Mesodermal cell (in vitro differentiated cells): ENCODE data around the gene FAM186B.
"Not testable (repeated sequence)": the region's sequence is repeated elsewhere in the genome, so short reads cannot be mapped to it uniquely, and the experiment has no call there.

ENCODE experiments used
- H3K27ac ChIP-seq: 2 replicates; pipeline ENCODE4 v1.7.0; 2013; ENCODE audit warnings: mild to moderate bottlenecking, low read depth, low read length, moderate library complexity; ENCODE audit not compliant: severe bottlenecking
- H3K36me3 ChIP-seq: 2 replicates; pipeline ENCODE4 v1.7.1; 2013; ENCODE audit warnings: mild to moderate bottlenecking, low read length, moderate library complexity; ENCODE audit not compliant: control insufficient read depth, insufficient read depth
- H3K4me1 ChIP-seq: one replicate; pipeline ENCODE4 v1.7.1; 2013; ENCODE audit warnings: mild to moderate bottlenecking, low read length; ENCODE audit not compliant: insufficient read depth, control insufficient read depth, poor library complexity, severe bottlenecking
- H3K4me3 ChIP-seq: 2 replicates; pipeline ENCODE4 v1.7.0; 2013; ENCODE audit warnings: low read length, control low read depth, mild to moderate bottlenecking; ENCODE audit not compliant: insufficient read depth, poor library complexity, severe bottlenecking; ENCODE audit errors: extremely low read depth
- H3K9me3 ChIP-seq: 2 replicates; pipeline ENCODE4 v1.7.1; 2013; ENCODE audit warnings: mild to moderate bottlenecking, low read length, moderate library complexity; ENCODE audit not compliant: control insufficient read depth
- WGBS, 2 experiments: methylation state at CpG; one replicate each; pipeline ENCODE4 v1.1.5; 2013; ENCODE audit warnings: missing lambda C conversion rate in 2 of 2; ENCODE audit not compliant: insufficient coverage in 2 of 2; 5-methylcytosine and 5-hydroxymethylcytosine counted together

FAM186B gene

DNA sequence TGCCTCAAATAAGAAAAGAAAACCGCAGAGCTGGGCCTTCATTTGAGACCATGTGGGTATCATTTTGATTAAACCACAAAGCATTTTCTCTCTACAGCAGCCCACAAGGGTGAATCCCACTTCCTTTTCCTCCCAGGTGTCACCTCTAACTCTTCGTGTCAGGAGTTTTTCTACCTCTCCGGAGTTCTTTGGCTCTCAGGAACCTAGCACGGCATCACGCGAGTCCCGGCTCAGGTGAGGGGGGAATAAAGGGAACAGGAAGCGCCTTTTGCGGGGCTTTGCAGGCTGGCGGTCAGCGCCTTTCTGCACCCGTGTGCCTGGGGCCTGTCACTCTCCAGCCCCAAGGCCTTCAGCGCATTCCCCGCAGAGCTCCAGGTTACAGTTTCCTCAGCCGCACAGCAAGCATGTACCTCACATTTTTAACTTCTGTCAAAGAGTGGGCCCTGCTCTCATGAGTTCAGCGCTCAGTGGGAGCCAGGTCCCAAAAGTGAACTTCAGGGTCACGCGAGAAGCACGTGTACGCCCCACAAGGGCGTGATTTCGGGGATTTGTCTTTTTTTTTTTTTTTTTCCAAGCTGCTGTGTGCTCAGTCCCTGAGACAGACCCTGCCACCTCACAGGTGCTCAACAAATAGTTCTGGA lies 17.2 kb upstream of the FAM186B start:
- WGBS, 2 experiments = 0 to 8% methylated on average over 15 to 20 of the region's 22 CpGs

DNA sequence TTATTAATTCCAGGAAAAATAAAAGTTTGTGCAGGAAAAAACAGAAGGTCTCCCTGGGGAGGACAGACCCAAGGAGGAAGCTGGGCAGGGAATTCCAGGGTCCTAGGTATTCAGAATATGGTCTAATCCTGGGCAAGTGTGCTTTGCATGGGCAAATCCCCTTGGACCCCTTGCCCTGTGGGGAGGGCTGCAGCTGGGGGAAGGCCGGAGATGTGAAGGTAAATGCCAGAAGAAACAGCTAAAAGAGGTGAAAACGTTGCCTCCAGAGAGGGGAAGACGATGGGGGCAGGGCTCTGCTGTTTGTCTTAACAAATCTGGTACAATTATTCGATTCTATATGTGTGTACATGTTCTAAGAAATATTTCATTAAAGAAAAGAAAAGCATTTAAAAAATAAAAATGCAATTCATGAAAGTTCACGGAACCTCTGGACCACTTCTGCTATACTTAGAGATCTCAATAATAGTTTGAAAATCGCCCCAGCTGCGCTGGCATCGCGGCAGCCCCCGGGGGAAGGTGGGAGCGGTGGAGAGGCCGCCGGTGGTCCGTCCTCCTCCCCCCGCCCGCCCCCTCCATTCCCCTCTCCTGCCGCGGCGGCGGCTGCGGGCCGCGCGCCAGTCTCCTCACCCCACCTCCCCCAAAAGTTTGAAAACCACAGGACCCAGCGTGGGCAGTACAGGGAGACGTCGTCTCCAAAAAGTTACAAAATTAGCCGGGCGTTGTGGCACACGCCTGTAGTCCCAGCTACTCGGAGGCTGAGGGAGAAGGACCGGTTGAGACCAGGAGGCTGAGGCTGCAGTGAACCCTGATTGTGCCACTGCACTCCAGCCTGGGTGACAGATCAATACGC lies 16.4 kb upstream of the FAM186B start:
- Histone ChIP-seq H3K4me1 (peaks cover 10% of the 10 kb centered on the region), H3K9me3 (no peaks in the 10 kb centered on the region), H3K27ac (no peak overlapping the region), H3K4me3 (peak overlapping the region; percentile 48), H3K36me3 (no peaks in the 10 kb centered on the region)
- WGBS, 2 experiments = 47 to 54% methylated on average over 10 to 15 of the region's 33 CpGs

More for the DNA sequence above, 17.2 kb upstream of the FAM186B start:
- Histone ChIP-seq H3K4me1 (peaks cover 11% of the 10 kb centered on the region), H3K4me3 (peak overlapping the region; percentile 48), H3K9me3 (no peaks in the 10 kb centered on the region), H3K27ac (peak overlapping the region; percentile 62), H3K36me3 (no peaks in the 10 kb centered on the region)

DNA sequence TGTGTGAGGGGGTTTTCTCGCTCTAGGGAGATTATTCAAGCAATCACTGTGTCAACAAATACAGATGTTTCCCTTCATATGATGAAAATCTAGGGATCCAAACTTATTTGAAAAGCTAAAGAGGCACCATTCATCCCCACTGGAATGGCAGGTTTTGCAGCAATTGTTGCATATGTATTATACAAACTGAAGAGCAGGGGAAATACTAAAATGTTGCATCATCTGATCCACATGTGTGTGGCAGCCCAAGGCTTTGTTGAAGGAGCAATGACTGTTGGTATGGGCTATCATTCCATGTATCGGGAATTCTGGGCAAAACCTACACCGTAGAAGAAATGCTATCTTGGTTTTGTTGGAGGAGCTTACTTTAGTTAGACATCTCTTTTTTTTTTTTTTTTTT lies 13.8 kb upstream of the FAM186B start:
- Histone ChIP-seq H3K4me1 (peaks cover 10% of the 10 kb centered on the region), H3K36me3 (no peaks in the 10 kb centered on the region)

DNA sequence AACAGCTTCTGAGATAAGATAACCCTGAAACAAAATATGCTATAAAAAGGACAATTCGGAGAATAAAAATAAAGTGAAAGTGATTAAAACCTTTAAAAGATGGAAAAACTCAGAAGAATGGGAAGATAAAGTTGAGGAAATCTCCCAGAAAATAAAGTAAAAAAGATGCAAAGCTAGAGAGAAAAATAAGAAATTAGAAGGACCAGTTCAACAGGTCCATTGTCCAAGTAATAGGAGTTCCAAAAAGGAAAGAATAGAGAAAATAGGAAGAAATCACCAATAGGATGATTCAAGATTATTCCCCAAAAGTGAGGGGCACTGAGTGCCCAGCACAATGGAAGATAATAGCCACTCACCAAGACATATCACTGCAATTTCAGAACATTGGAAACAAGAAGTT lies 13.1 kb upstream of the FAM186B start:
- no peak overlapping the region for H3K4me3 ChIP-seq
- no peaks in the 10 kb centered on the region for H3K36me3 ChIP-seq
- peaks cover 10% of the 10 kb centered on the region for H3K4me1 ChIP-seq
- 100% methylated on average over 1 of the region's 1 CpG; no CpG with 5 or more reads in 1 of the 2 experiments for WGBS, 2 experiments
- H3K9me3 ChIP-seq = peaks cover 7% of the 10 kb centered on the region
- H3K27ac ChIP-seq = no peak overlapping the region

More for the DNA sequence above, 13.8 kb upstream of the FAM186B start:
- WGBS, 2 experiments = no CpG with 5 or more reads among the region's 3 CpGs
- Histone ChIP-seq H3K9me3 (peaks cover 7% of the 10 kb centered on the region), H3K4me3 (no peak overlapping the region), H3K27ac (no peak overlapping the region)

DNA sequence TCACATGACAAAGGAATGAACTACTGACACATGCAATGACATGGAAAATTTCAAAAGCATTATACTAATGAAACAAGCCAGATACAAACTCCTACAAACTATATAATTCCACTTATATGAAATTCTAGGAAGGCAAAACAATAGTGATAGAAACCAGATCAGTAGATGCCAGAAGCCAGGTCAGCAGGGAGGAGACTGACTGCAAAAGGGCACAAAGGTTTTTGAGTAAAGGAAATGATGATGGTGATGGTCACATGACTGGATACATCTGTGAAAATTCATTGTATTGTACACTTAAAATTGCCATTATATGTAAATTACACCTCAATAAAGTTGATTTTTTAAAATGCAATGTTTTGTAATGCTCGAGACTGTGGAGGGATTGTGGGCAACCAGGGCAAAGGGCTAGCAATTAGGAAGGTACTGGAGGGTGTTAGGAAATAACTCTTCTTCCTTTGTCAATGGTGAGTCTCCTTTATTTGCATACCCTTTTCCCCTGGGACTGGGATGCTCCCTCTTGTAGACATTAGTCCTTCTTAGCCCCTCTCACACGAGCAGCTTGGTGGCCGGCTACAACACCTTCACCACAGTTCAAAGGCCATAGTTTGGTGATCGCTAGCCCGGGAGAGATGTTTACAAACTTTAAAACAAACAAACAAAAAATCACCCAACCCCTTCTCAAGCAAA lies 11.2 kb upstream of the FAM186B start:
- Histone ChIP-seq H3K4me1 (peaks cover 2% of the 10 kb centered on the region), H3K36me3 (no peaks in the 10 kb centered on the region), H3K27ac (no peak overlapping the region), H3K4me3 (no peak overlapping the region), H3K9me3 (peaks cover 7% of the 10 kb centered on the region)
- 58 to 73% methylated on average over 2 to 4 of the region's 5 CpGs for WGBS, 2 experiments

DNA sequence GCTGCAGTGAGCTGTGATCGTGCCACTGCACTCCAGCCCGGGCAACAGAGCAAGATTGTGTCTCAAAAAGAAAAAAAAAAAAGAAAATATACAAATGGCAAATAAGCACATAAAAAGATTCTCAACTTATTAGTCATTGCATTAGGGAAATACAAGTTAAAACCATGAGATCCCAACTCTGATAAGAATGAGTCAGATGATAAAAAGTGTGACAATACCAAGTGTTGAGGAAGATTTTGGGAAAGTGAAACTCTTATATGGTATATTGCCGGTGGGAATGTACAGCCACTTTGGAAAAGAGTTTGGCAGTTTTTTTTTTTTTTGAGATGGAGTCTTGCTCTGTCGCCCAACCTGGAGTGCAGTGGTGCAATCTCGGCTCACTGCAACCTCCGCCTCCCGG lies 10.3 kb upstream of the FAM186B start:
- Histone ChIP-seq H3K27ac (no peak overlapping the region), H3K36me3 (no peaks in the 10 kb centered on the region), H3K4me3 (no peak overlapping the region), H3K9me3 (peaks cover 7% of the 10 kb centered on the region), H3K4me1 (no peaks in the 10 kb centered on the region)
- 100% methylated on average over 1 of the region's 7 CpGs for WGBS, 2 experiments

DNA sequence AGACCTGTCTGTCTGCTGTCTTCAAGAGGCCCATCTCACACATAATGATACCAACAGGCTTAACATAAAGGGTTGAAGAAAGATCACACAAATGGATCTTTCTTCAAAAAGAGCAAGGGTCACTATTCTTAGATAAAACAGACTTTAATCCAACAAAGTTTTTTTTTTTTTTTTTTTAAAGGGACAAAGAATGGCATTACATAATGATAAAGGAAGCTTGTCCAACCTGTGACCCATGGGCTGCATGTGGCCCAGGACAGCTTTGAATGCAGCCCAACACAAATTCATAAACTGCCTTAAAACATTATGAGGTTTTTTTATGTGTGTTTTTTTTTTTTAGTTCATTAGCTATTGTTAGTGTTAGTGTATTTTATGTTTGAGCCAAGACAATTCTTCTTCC lies 6.8 kb upstream of the FAM186B start:
- Histone ChIP-seq H3K36me3 (no peaks in the 10 kb centered on the region), H3K4me1 (no peaks in the 10 kb centered on the region), H3K4me3 (no peak overlapping the region), H3K9me3 (peaks cover 7% of the 10 kb centered on the region), H3K27ac (no peak overlapping the region)

DNA sequence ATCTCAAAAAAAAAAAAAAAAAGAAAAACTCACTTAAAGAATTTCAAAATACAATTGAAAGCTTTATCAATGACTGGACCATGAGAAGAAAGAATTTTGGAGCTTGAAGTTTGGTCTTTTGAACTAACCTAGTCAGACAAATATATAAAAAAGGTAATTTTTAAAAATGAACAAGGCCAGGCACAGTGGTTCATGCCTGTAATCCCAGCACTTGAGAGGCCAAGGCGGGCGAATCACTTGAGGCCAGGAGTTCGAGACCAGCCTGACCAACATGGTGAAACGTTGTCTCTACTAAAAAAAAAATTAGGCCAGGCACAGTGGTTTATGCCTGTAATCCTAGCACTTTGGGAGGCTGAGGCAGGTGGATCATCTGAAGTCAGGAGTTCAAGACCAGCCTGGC lies 5.3 kb upstream of the FAM186B start:
- WGBS, 2 experiments = 82 to 100% methylated on average over 4 of the region's 4 CpGs
- H3K4me1 ChIP-seq, H3K27ac ChIP-seq, H3K36me3 ChIP-seq, H3K9me3 ChIP-seq, H3K4me3 ChIP-seq: not testable (repeated sequence)

DNA sequence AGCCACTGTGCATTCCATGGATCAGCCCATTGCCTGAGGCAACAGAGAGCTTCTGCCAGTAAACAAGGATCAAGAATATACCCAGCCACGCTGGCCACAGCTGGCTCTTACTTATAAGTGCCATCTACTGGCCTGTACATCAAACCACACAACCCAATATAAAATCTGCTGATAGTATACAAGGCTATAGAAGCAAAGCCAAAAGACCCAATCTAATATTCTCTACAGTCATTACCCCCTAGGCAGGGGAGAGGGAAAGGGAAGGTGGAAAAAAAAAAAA lies 4.4 kb upstream of the FAM186B start:
- H3K27ac ChIP-seq = no peak overlapping the region
- no peaks in the 10 kb centered on the region for H3K36me3 ChIP-seq
- H3K4me1 ChIP-seq = no peaks in the 10 kb centered on the region
- H3K4me3 ChIP-seq = no peak overlapping the region
- whole genome bisulfite sequencing, 2 experiments = no CpG with 5 or more reads among the region's 1 CpG
- no peaks in the 10 kb centered on the region for H3K9me3 ChIP-seq

DNA sequence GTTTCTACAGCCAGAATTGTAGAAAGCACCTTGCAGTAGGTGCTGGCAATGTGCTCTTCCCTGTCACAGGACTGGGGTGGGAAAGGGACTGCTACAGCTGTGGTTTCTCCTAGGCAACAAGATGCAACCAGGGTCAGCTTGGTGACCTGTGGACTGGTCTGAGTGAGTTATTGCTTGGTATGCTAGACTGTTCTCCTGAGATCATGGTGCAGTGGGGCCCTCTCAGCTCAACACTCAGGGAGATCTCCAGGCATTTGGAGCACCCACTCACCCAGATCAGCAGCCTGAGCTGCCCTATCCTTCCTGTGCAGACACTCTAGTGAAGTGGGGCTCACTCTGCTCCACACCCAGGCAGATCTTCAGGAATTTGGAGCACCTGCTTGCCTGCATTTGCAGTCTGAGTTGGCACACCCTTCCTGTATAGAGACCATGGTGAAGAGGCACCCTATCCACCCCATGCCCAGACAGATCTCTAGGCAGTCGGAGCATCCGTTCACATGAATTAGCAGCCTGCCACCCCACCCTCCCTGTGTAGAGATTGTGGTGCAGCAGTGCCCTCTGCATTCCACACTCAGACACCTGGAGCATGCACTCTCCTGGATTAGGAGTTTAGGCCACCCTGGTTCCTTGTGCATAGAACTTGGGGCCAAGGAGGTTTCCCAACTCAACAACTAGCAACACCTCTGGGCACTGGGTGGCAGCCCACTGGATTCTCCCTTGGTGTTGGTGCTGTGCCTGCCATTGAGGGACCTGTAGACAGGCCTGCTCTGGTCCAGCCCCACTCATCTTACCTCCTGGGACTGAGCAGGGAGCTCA lies 3.8 kb upstream of the FAM186B start:
- Histone ChIP-seq H3K27ac (no peak overlapping the region), H3K36me3 (no peaks in the 10 kb centered on the region), H3K4me3 (no peak overlapping the region), H3K9me3 (no peaks in the 10 kb centered on the region), H3K4me1 (no peaks in the 10 kb centered on the region)
- WGBS, 2 experiments = 92 to 100% methylated on average over 2 of the region's 2 CpGs
